K562 (cell line): ENCODE results near the gene TTC32. TPM values are rescaled to one million over a fixed set of nuclear protein-coding genes. Genes with fewer than 3 reads are reported as not detected.

Experiments used
- ATAC-seq: fragments of 200-7000 bp; cut with Tn5 transposase; 3 replicates; pipeline ENCODE4 v1.9.1; 2020; ENCODE audit warnings: moderate library complexity
- BruUV-seq: library from RNA; stranded (reverse); fragments of 400-500 nt; replicated peaks from 2 replicates; lab custom pipeline; 2021; lab: Mats Ljungman, UMichigan
- CTCF ChIA-PET: fragments of 300-600 bp; formaldehyde crosslinking; extraction: SDS; loops from one replicate; lab custom pipeline; 2021; ENCODE audit warnings: low intra/inter-chr PET ratio; lab: Yijun Ruan, JAX
- POLR2A ChIA-PET: fragments of 300-600, 350-650 bp; sonication (Branson Sonifier 250); formaldehyde crosslinking; extraction: SDS; loops from one replicate; lab custom pipeline; 2021; ENCODE audit warnings: antibody characterized with exemption, inconsistent platforms; lab: Yijun Ruan, JAX
- DNase-seq, 4 experiments: peaks; one replicate each; pipeline versions ENCODE4 v3.0.0 to v3.0.0-alpha.2; 2011 to 2018; ENCODE audit warnings: low spot score in 3 of 4, mixed read lengths in 3 of 4; ENCODE audit errors: extremely low read depth in 1 of 4
- FAIRE-seq: peaks from 2 replicates; lab custom pipeline; 2011; peaks lifted over from hg19 to GRCh38; lab: Jason Lieb, UNC
- H2AFZ ChIP-seq: 2 replicates; pipeline ENCODE4 v1.6.0; 2011; ENCODE audit warnings: low read depth, low read length, control low read depth, inconsistent platforms
- H3K27ac ChIP-seq: fragments of 200-600 bp; 3 replicates; pipeline ENCODE4 v1.8.0; 2011; ENCODE audit warnings: low read depth, mild to moderate bottlenecking, control low read depth, inconsistent platforms, low read length, moderate library complexity, mixed read lengths; ENCODE audit errors: extremely low read depth
- H3K27me3 ChIP-seq, 2 experiments: fragments of 300-600 bp in 1 of 2; 2 replicates in 1 of 2; 3 replicates in 1 of 2; pipeline versions ENCODE4 v1.6.0 to v1.8.0; 2011; ENCODE audit warnings: inconsistent platforms in 2 of 2, low read length in 2 of 2, mild to moderate bottlenecking in 1 of 2, mixed read lengths in 1 of 2, moderate library complexity in 1 of 2; ENCODE audit not compliant: control insufficient read depth in 2 of 2, insufficient read depth in 2 of 2
- H3K36me3 ChIP-seq: fragments of 300-600 bp; 3 replicates; pipeline ENCODE4 v1.8.0; 2011; ENCODE audit warnings: mild to moderate bottlenecking, low read length, inconsistent platforms; ENCODE audit not compliant: control insufficient read depth, insufficient read depth
- H3K4me1 ChIP-seq, 2 experiments: fragments of 200-600 bp in 1 of 2; replicated peaks in 1 of 2; 2 replicates in 1 of 2; 3 replicates in 1 of 2; pipeline versions ENCODE4 v1.5.1 to v1.8.0; 2011; ENCODE audit warnings: inconsistent platforms in 2 of 2, low read length in 2 of 2, mild to moderate bottlenecking in 1 of 2, mixed read lengths in 1 of 2, moderate library complexity in 1 of 2; ENCODE audit not compliant: control insufficient read depth in 2 of 2, insufficient read depth in 2 of 2
- H3K4me2 ChIP-seq: 2 replicates; pipeline ENCODE4 v1.6.1; 2011; ENCODE audit warnings: low read length, control low read depth, inconsistent platforms, mixed read lengths; ENCODE audit not compliant: insufficient read depth
- H3K4me3 ChIP-seq: fragments of 200-600 bp; sonication (generic), shearing (Covaris generic); 2 replicates; pipeline ENCODE4 v1.5.1; 2016; ENCODE audit warnings: control low read depth, inconsistent platforms
- H3K79me2 ChIP-seq: fragments of 200-600 bp; 3 replicates; pipeline ENCODE4 v1.8.0; 2011; ENCODE audit warnings: low read length, inconsistent platforms; ENCODE audit not compliant: control insufficient read depth, insufficient read depth
- H3K9ac ChIP-seq, 2 experiments: 2 replicates each; pipeline versions ENCODE4 v1.6.0 to v1.6.1; 2011; ENCODE audit warnings: low read depth in 2 of 2, low read length in 2 of 2, control low read depth in 1 of 2, inconsistent platforms in 1 of 2, mild to moderate bottlenecking in 1 of 2, mixed read lengths in 1 of 2; ENCODE audit not compliant: insufficient read depth in 1 of 2
- H3K9me1 ChIP-seq: one replicate; pipeline ENCODE4 v1.6.0; 2011; ENCODE audit warnings: inconsistent platforms, mild to moderate bottlenecking, low read length, moderate library complexity; ENCODE audit not compliant: control insufficient read depth, insufficient read depth
- H3K9me3 ChIP-seq: replicated peaks from 2 replicates; pipeline ENCODE4 v1.5.1; 2011; ENCODE audit warnings: low read depth, low read length, inconsistent platforms; ENCODE audit not compliant: control insufficient read depth, insufficient read depth
- H4K20me1 ChIP-seq: replicated peaks from 2 replicates; pipeline ENCODE4 v1.6.1; 2011; ENCODE audit warnings: low read length, inconsistent platforms, mixed read lengths; ENCODE audit not compliant: control insufficient read depth, insufficient read depth
- COPS2 ChIP-seq: fragments of 450-650 bp; conservative IDR thresholded peaks from 2 replicates; pipeline ENCODE4 v1.6.1; 2016; ENCODE audit warnings: mild to moderate bottlenecking, moderate library complexity
- GTF2F1 ChIP-seq: IDR thresholded peaks from 2 replicates; pipeline ENCODE4 v1.6.1; 2011; ENCODE audit warnings: low read depth, low read length, improper control_type of control experiment
- PCBP2 ChIP-seq: fragments of 200-400 bp; formaldehyde crosslinking; IDR thresholded peaks from 2 replicates; pipeline ENCODE4 v1.6.1; 2018; ENCODE audit warnings: low read length, low read depth, mild to moderate bottlenecking, moderate library complexity; ENCODE audit not compliant: poor library complexity, severe bottlenecking
- RFX5 ChIP-seq: IDR thresholded peaks from 2 replicates; pipeline ENCODE4 v1.6.1; 2011; ENCODE audit warnings: low read depth, mild to moderate bottlenecking, improper control_type of control experiment, low read length
- SIRT6 ChIP-seq: IDR thresholded peaks from one replicate; pipeline ENCODE4 v1.6.1; 2012; ENCODE audit warnings: low read depth, mild to moderate bottlenecking, control low read depth, inconsistent platforms, low read length, moderate library complexity
- SRF ChIP-seq, 2 experiments: fragments of 250-450, 450-650 bp in 1 of 2; sonication (Bioruptor Pico) in 1 of 2; sonication (generic) in 1 of 2; formaldehyde crosslinking; IDR thresholded peaks; 2 replicates each; pipeline versions ENCODE4 v1.5.0 to v1.5.1; 2020 to 2022; ENCODE audit warnings: mild to moderate bottlenecking in 1 of 2, missing genetic modification reagents in 1 of 2
- ZNF197 ChIP-seq: fragments of 200-800 bp; sonication (Bioruptor generic); IDR thresholded peaks from 2 replicates; pipeline ENCODE4 v1.6.1; 2016; ENCODE audit warnings: low read depth, missing genetic modification characterization, missing compliant biosample characterization
- ZNF699 ChIP-seq: fragments of 250-450 bp; sonication (Bioruptor Pico); IDR thresholded peaks from 2 replicates; pipeline ENCODE4 v1.8.0; 2021; ENCODE audit warnings: mild to moderate bottlenecking, moderate library complexity; ENCODE audit not compliant: insufficient replicate concordance
- WGBS: fragments of 100-300 bp; shearing (Covaris generic); methylation state at CpG from one replicate; pipeline ENCODE4 v1.1.6; 2016; ENCODE audit warnings: low coverage, mixed read lengths; ENCODE audit not compliant: insufficient coverage; ENCODE audit errors: missing lambda C conversion rate; 5-methylcytosine and 5-hydroxymethylcytosine counted together
- in situ Hi-C: fragments of 300-500 bp; cut with MboI; formaldehyde crosslinking; loops from 4 replicates; pipeline ENCODE4 v1.15.0; 2018; ENCODE audit warnings: inconsistent platforms, mixed read lengths
- intact Hi-C: fragments of 100-400 bp; cut with micrococcal nuclease; formaldehyde crosslinking; loops from 2 replicates; pipeline ENCODE4 v1.14.2; 2022
- polyA plus RNA-seq, 8 experiments: library from polyadenylated mRNA; depleted of rRNA in 4 of 8; stranded (reverse) in 5 of 8; unstranded in 3 of 8; fragments of >200 nt; fragmentation: Nextera tagmentation in 2 of 8; fragmentation: Illumina TruSeq in 1 of 8; extraction: Ambion mirVana in 2 of 8; extraction: Trizol in 1 of 8; gene quantifications; 2 replicates each; pipeline versions ENCODE4 v1.2.1 to v1.2.3, GENCODE V29; 2011 to 2014; ENCODE audit warnings: inconsistent platforms in 1 of 8, missing spikeins in 1 of 8
- total RNA-seq, 7 experiments: library from RNA; depleted of rRNA in 6 of 7; stranded (reverse); fragments of >200 nt in 6 of 7; fragmentation: Illumina TruSeq in 2 of 7; extraction: Trizol in 2 of 7; gene quantifications; 2 replicates each; pipeline versions ENCODE4 v1.2.1 to v1.2.3, GENCODE V29; 2011 to 2021; ENCODE audit warnings: low replicate concordance in 1 of 7
- TF ChIP-seq, protein P1 (sequence below): fragments of 450-650 bp; formaldehyde crosslinking; IDR thresholded peaks from 2 replicates; pipeline ENCODE4 v1.4.0; 2020; ENCODE audit warnings: mild to moderate bottlenecking
- TF ChIP-seq, protein P2 (sequence below): fragments of 250-450 bp; sonication (Bioruptor Pico); IDR thresholded peaks from 2 replicates; pipeline ENCODE4 v1.5.0; 2022; ENCODE audit warnings: mild to moderate bottlenecking
- TF ChIP-seq, protein P3 (sequence below), 2 experiments: IDR thresholded peaks; 2 replicates each; pipeline ENCODE4 v1.6.1; 2011; ENCODE audit warnings: borderline replicate concordance in 1 of 2, control low read depth in 1 of 2, low read depth in 1 of 2, low read length in 1 of 2, mild to moderate bottlenecking in 1 of 2, mixed read lengths in 1 of 2, moderate library complexity in 1 of 2; ENCODE audit not compliant: insufficient read depth in 1 of 2, insufficient read length in 1 of 2, poor library complexity in 1 of 2, severe bottlenecking in 1 of 2; ENCODE audit errors: extremely low read depth in 1 of 2
- TF ChIP-seq, protein P4 (sequence below): fragments of 250-450 bp; sonication (Bioruptor Pico); IDR thresholded peaks from 2 replicates; pipeline ENCODE4 v1.9.0; 2021; ENCODE audit warnings: mild to moderate bottlenecking
- TF ChIP-seq, protein P5 (sequence below): sonication (generic); formaldehyde crosslinking; IDR thresholded peaks from 2 replicates; pipeline ENCODE4 v1.9.0; 2022; ENCODE audit warnings: mild to moderate bottlenecking, missing genetic modification reagents

The TTC32 gene
- total and polyA plus RNA-seq, 9 of the 15 experiments (the other 6 are each of a cell fraction or from before 2014, with no cell fraction given) = 27.6 to 71.4 (median 52.6) TPM

DNA sequence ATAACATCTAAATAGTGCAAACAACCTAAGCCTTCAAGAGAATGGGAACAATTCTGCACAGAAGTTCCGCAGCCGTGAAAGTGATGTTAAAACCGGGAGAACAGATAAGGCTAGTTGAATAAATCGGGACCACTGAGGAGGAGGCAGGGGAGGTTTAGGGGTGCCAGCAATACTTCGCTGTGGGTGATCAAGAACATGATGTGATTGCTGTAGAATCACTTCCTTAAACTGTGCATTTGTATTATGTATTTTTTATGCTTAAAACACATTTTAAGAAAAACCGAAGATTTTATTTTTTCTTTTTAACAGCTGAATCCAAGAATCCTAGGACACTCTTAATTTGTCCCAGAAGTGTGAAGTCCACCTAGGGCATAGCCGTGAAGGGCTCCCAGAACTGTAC is 33.6 kb downstream of the TTC32 start (continued):
- TF ChIP-seq, protein P1, sequence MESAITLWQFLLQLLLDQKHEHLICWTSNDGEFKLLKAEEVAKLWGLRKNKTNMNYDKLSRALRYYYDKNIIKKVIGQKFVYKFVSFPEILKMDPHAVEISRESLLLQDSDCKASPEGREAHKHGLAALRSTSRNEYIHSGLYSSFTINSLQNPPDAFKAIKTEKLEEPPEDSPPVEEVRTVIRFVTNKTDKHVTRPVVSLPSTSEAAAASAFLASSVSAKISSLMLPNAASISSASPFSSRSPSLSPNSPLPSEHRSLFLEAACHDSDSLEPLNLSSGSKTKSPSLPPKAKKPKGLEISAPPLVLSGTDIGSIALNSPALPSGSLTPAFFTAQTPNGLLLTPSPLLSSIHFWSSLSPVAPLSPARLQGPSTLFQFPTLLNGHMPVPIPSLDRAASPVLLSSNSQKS (CRISPR knock-in tag) = no peak
- no peak for TF ChIP-seq ZNF699 (CRISPR knock-in tag)

DNA sequence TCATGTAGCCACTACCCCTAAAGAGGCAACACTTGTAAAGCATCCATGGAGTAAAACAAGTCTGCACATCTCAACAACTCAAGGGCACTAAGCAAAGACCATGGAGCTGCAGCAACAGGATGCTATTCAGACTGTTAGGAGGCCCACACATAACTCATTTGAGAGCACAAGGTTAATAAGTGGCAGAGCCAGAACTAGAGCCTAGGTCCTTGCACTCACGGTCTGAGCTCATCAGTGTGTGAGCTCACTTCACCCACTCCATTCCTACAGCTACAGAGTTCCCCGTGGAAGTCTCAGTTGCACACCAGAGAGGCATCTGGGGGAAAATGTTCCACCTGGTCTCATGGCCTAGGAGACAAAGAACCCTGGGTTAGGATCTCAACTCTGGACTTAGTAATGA is 35.0 kb downstream of the TTC32 start:
- DNase-seq (no peak), ATAC-seq (no peak), FAIRE-seq (no peak)
- H3K36me3 ChIP-seq = no peaks in the 10 kb centered on the region
- no TSS peak for BruUV-seq
- intact Hi-C loops = loop anchor here (10.0 kb wide), 1 partner anchor 122 kb away; no protein-coding TSS in a partner anchor
- no peak overlapping the region for H3K4me2 ChIP-seq
- TF ChIP-seq, protein P2, sequence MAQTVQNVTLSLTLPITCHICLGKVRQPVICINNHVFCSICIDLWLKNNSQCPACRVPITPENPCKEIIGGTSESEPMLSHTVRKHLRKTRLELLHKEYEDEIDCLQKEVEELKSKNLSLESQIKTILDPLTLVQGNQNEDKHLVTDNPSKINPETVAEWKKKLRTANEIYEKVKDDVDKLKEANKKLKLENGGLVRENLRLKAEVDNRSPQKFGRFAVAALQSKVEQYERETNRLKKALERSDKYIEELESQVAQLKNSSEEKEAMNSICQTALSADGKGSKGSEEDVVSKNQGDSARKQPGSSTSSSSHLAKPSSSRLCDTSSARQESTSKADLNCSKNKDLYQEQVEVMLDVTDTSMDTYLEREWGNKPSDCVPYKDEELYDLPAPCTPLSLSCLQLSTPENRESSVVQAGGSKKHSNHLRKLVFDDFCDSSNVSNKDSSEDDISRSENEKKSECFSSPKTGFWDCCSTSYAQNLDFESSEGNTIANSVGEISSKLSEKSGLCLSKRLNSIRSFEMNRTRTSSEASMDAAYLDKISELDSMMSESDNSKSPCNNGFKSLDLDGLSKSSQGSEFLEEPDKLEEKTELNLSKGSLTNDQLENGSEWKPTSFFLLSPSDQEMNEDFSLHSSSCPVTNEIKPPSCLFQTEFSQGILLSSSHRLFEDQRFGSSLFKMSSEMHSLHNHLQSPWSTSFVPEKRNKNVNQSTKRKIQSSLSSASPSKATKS (CRISPR knock-in tag) = no peak
- no peak for TF ChIP-seq GTF2F1
- TF ChIP-seq, protein P3, sequence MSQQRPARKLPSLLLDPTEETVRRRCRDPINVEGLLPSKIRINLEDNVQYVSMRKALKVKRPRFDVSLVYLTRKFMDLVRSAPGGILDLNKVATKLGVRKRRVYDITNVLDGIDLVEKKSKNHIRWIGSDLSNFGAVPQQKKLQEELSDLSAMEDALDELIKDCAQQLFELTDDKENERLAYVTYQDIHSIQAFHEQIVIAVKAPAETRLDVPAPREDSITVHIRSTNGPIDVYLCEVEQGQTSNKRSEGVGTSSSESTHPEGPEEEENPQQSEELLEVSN (IDR thresholded peaks at IDR 0.05; ENCODE audit: borderline replicate concordance in 1 of 2, extremely low read depth in 1 of 2, insufficient read depth in 1 of 2, insufficient read length in 1 of 2, low read depth in 1 of 2, low read length in 1 of 2, poor library complexity in 1 of 2, severe bottlenecking in 1 of 2) = no peak
- TF ChIP-seq COPS2 = no peak
- no peak for TF ChIP-seq RFX5
- TF ChIP-seq, protein P4, sequence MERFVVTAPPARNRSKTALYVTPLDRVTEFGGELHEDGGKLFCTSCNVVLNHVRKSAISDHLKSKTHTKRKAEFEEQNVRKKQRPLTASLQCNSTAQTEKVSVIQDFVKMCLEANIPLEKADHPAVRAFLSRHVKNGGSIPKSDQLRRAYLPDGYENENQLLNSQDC (CRISPR knock-in tag) = no peak
- TF ChIP-seq ZNF197 (CRISPR knock-in tag) = no peak
- TF ChIP-seq, protein P5, sequence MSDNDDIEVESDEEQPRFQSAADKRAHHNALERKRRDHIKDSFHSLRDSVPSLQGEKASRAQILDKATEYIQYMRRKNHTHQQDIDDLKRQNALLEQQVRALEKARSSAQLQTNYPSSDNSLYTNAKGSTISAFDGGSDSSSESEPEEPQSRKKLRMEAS (CRISPR knock-in tag) = no peak
- TF ChIP-seq SRF (CRISPR knock-in tag; IDR thresholded peaks at IDR 0.05) = no peak
- no peak for TF ChIP-seq PCBP2
- no peak for TF ChIP-seq SIRT6
- no peak overlapping the region for H3K9ac ChIP-seq
- WGBS = 13% methylated on average over 2 of the region's 2 CpGs
- H3K9me1 ChIP-seq = no peaks in the 10 kb centered on the region
- H2AFZ ChIP-seq = no peak overlapping the region
- no peak overlapping the region for H3K27ac ChIP-seq
- H3K9me3 ChIP-seq = no peaks in the 10 kb centered on the region
- ChIA-PET POLR2A (interaction anchor here (1.0 to 1.1 kb wide), 2 partner anchors 10 to 166 kb away, joined by 3 read pairs; no protein-coding TSS in a partner anchor), CTCF (no interaction called here)
- H3K79me2 ChIP-seq = no peaks in the 10 kb centered on the region
- in situ Hi-C loops = loop anchor here (10.0 to 25.0 kb wide), 2 partner anchors 512 to 1104 kb away; partner anchors contain the start of gene OSR1
- H3K4me3 ChIP-seq = no peak overlapping the region
- H3K4me1 ChIP-seq = peaks cover 4 to 19% of the 10 kb centered on the region in 2 experiments; a peak in 3 of 5 replicates
- peaks cover 11 to 35% of the 10 kb centered on the region in 2 experiments; a peak in 4 of 5 replicates for H3K27me3 ChIP-seq
- 0 out of 2 replicates have a peak, but pooled peaks cover 3% of the 10 kb centered on the region for H4K20me1 ChIP-seq
